ENCODE data around the gene IL1RAPL1.

DNA sequence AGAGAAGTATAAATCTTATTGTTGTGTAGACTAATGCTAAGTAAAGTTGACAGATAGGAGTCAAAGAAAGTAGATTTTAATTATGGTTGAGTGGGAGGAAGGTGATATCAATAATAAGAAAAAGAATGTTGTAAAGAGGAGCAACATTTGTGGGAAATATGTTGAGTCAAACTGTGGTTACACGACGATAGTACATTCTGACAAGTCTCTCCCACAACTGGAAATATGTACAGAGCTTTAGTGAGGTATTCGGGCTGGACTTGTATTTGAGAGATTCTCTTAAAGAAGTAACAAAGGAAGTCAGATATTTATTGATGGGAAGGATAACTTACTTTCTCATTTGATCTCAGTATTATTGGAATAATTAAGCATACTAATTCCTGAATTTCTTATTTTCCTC, 1102.8 kb downstream of the IL1RAPL1 start:
- no peak for TF ChIP-seq GATA3 (IDR thresholded peaks at IDR 0.05; ENCODE audit: low read depth, low read length)
- no peak for TF ChIP-seq GATA2 (IDR thresholded peaks at IDR 0.05; ENCODE audit: low read depth, low read length)
